PC-3 (cell line): ENCODE measurements around the gene NAPB.

Experiments
- CTCF ChIP-seq: fragments of 300-600 bp; sonication (generic); conservative IDR thresholded peaks from 2 replicates; pipeline ENCODE4 v1.5.1; 2017; ENCODE audit warnings: antibody characterized with exemption, low read depth, mild to moderate bottlenecking, low read length
- EZH2phosphoT487 ChIP-seq: fragments of 300-600 bp; sonication (generic); IDR thresholded peaks from 2 replicates; pipeline ENCODE4 v1.6.1; 2018; ENCODE audit warnings: mild to moderate bottlenecking, antibody characterized with exemption, low read length, borderline replicate concordance

- no peak for TF ChIP-seq CTCF
- no peak for TF ChIP-seq EZH2phosphoT487
These were observed 81.3 kb downstream of the NAPB start for GRCh38 chr20:23339986-23340385.
